ENCODE measurements around the gene LDLRAD2. TPM values are rescaled to one million over a fixed set of nuclear protein-coding genes. Genes with fewer than 3 reads are reported as not detected.

LDLRAD2 gene
- total and polyA plus RNA-seq, 8 donors, result 0.05 to 3.0 (median 0.09) TPM; not detected in 1

DNA sequence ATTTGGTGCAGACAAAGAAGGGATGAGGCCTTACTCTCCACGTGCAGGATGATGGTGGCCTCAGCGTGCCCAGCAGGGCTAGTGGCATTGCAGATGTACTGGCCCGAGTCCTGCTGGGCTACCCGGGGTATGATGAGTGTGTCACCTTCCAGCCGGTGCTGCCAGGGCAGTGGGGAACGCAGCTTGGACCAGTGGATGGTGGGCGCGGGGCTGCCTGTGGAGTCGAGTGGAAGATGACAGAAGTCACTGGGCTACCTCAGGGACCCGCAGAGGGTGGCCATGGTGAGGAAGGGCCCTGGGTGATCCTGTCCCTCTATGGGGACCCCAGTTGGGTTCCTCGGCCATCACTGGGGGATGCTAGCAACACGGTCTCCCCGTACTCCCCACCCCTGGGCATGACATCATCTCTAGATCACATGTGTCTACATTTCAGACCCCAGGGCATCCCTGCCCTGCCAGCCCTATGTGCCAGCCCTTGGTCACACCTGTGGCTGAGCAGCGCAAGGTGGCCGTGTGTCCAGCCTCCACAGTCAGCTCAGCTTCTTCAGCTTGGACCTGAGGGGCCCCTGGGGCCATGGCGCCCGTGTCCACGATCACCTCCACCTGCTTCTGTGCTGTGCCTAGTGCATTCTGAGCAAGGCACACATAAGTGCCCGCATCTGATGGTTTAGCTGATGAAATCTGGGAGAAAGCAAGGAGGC is 27.4 kb downstream of the LDLRAD2 start:
- Histone ChIP-seq H3K27ac (no peak overlapping the region), H3K9me3 (no peaks in the 10 kb centered on the region), H3K4me3 (no peak overlapping the region), H3K27me3 (no peaks in the 10 kb centered on the region), H3K4me1 (no peaks in the 10 kb centered on the region), H3K36me3 (peaks cover 0 to 44% (median 7%) of the 10 kb centered on the region in 3 donors)
- no peak for DNase-seq
- 92 to 93% methylated on average over 18 to 19 of the region's 19 CpGs for WGBS, 2 donors
- ATAC-seq, result no peak
- no peak for FAIRE-seq
- intact Hi-C loops (cut with DNase I), result no loop called here
- TF ChIP-seq, protein P1, sequence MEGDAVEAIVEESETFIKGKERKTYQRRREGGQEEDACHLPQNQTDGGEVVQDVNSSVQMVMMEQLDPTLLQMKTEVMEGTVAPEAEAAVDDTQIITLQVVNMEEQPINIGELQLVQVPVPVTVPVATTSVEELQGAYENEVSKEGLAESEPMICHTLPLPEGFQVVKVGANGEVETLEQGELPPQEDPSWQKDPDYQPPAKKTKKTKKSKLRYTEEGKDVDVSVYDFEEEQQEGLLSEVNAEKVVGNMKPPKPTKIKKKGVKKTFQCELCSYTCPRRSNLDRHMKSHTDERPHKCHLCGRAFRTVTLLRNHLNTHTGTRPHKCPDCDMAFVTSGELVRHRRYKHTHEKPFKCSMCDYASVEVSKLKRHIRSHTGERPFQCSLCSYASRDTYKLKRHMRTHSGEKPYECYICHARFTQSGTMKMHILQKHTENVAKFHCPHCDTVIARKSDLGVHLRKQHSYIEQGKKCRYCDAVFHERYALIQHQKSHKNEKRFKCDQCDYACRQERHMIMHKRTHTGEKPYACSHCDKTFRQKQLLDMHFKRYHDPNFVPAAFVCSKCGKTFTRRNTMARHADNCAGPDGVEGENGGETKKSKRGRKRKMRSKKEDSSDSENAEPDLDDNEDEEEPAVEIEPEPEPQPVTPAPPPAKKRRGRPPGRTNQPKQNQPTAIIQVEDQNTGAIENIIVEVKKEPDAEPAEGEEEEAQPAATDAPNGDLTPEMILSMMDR (IDR thresholded peaks at IDR 0.05), result no peak

DNA sequence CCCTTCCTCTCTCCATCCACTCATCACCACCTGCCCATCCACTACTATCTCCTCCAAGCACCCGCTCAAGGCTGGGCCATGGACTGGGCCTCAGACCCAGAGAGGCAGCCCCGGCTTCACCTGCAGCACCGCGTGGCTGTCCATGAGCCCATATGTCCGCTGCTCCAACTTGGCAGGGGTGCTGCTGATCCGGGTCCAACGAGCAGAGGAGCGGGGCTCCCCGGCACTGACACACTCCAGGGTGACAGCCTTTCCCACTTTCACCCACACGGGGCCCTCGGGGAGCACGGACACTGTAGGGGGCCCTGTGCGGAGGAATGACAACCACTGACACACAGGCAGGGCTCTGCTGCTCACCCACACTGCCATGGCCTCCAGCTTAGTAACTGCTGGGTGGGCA is 28.9 kb downstream of the LDLRAD2 start:
- Histone ChIP-seq H3K4me3 (no peak overlapping the region), H3K27ac (no peak overlapping the region), H3K4me1 (no peaks in the 10 kb centered on the region), H3K27me3 (no peaks in the 10 kb centered on the region), H3K9me3 (no peaks in the 10 kb centered on the region), H3K36me3 (peaks cover 0 to 32% (median 7%) of the 10 kb centered on the region in 3 donors)
- ATAC-seq, result peak in 1 of 4 donors; percentile 11
- WGBS, 2 donors, result 92 to 93% methylated on average over 13 of the region's 13 CpGs
- TF ChIP-seq, protein P1 (IDR thresholded peaks at IDR 0.05), result no peak
- no peak for FAIRE-seq
- intact Hi-C loops (cut with DNase I), result no loop called here
- peak in 1 of 6 donors; percentile 26 for DNase-seq

DNA sequence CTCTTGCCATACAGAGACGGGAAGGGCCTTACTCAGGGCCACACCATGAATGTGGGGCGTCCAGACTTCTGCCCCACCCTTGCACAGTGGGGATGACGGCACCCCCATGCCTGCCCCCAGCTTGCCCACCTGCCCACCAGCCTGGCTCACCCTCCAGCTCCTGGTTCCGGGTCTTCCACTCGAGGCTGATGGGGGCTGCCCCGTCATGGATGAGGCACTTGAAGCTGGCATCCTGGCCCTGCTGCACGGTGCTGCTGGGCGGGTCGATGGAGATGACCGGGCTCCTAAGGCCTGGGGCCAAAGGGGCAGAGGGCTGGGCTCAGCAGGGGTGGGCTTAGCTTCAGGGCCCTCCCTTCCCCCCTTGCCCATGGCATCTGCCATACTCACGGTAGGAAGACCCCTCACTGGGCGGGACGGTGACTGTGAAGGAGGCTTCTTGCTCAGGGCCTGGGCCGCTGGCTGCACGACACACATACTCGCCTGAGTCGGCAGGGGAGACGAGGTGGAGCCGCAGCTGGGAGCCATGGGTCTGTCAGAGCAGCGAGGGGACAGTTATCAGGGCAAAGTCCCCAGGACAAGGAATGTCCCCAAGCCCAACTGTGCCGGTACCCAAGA is 29.9 kb downstream of the LDLRAD2 start:
- Histone ChIP-seq H3K27ac (no peak overlapping the region), H3K27me3 (no peaks in the 10 kb centered on the region), H3K4me3 (no peak overlapping the region), H3K4me1 (no peaks in the 10 kb centered on the region), H3K36me3 (peaks cover 0 to 39% (median 7%) of the 10 kb centered on the region in 3 donors), H3K9me3 (no peaks in the 10 kb centered on the region)
- ATAC-seq (no peak), DNase-seq (peak in 2 of 6 donors; percentile 12 to 21), FAIRE-seq (no peak)
- WGBS, 2 donors, result 92 to 96% methylated on average over 19 to 21 of the region's 21 CpGs
- intact Hi-C loops (cut with DNase I), result no loop called here
- TF ChIP-seq, protein P1 (IDR thresholded peaks at IDR 0.05), result no peak

- FAIRE-seq (no peak), ATAC-seq (peak in 1 of 4 donors; percentile 25), DNase-seq (no peak)
- intact Hi-C loops (cut with DNase I), result no loop called here
- peaks cover 0 to 45% (median 7%) of the 10 kb centered on the region in 3 donors for H3K36me3 ChIP-seq
- H3K27ac ChIP-seq, result no peak overlapping the region
- no peaks in the 10 kb centered on the region for H3K27me3 ChIP-seq
- no peak overlapping the region for H3K4me3 ChIP-seq
- WGBS, 2 donors, result 91 to 92% methylated on average over 15 of the region's 15 CpGs
- no peaks in the 10 kb centered on the region for H3K9me3 ChIP-seq
- H3K4me1 ChIP-seq, result no peaks in the 10 kb centered on the region
- TF ChIP-seq, protein P1 (IDR thresholded peaks at IDR 0.05), result no peak
Observed at GRCh38 chr1:21842606-21843162, 30.6 kb downstream of the LDLRAD2 start.
